Panc1 (cell line): Measurements from ENCODE around the gene NDUFAF7. TPM values are rescaled to one million over a fixed set of nuclear protein-coding genes. Genes with fewer than 3 reads are reported as not detected.
"Not testable (repeated sequence)": the region's sequence is repeated elsewhere in the genome, so short reads cannot be mapped to it uniquely, and the experiment has no call there.

Experiments
- ATAC-seq: fragments of 200-7000 bp; cut with Tn5 transposase; 2 replicates; pipeline ENCODE4 v1.9.1; 2020; ENCODE audit warnings: mild to moderate bottlenecking, moderate library complexity
- BruUV-seq: library from RNA; stranded (reverse); fragments of 400-500 nt; replicated peaks from 2 replicates; lab custom pipeline; 2021; lab: Mats Ljungman, UMichigan
- CTCF ChIA-PET: fragments of 300-600 bp; sonication (Branson Sonifier 250); formaldehyde crosslinking; loops from one replicate; lab custom pipeline; 2022; ENCODE audit warnings: antibody characterized with exemption; lab: Charles Lee
- POLR2A ChIA-PET: fragments of 300-600 bp; sonication (Branson Sonifier 250); formaldehyde crosslinking; loops from one replicate; lab custom pipeline; 2022; ENCODE audit warnings: antibody characterized with exemption; lab: Charles Lee
- DNase-seq: peaks from one replicate; pipeline ENCODE4 v3.0.0-alpha.2; 2010; ENCODE audit warnings: low read depth, low spot score
- H3K27ac ChIP-seq: 2 replicates; pipeline ENCODE4 v1.5.1; 2011; ENCODE audit warnings: mild to moderate bottlenecking, low read length, inconsistent platforms
- H3K27me3 ChIP-seq: fragments of 200-500 bp; sonication (Bioruptor generic); 2 replicates; pipeline ENCODE4 v1.6.0; 2014; ENCODE audit warnings: low read length, inconsistent platforms; ENCODE audit not compliant: control insufficient read depth, insufficient read depth
- H3K36me3 ChIP-seq: fragments of 200-500 bp; sonication (Bioruptor generic); 2 replicates; pipeline ENCODE4 v1.5.1; 2014; ENCODE audit warnings: inconsistent platforms, mild to moderate bottlenecking, low read length, moderate library complexity; ENCODE audit not compliant: control insufficient read depth, insufficient read depth
- H3K4me1 ChIP-seq: 2 replicates; pipeline ENCODE4 v1.5.1; 2011; ENCODE audit warnings: inconsistent platforms, mild to moderate bottlenecking, low read length, moderate library complexity; ENCODE audit not compliant: control insufficient read depth, insufficient read depth
- H3K4me3 ChIP-seq, 2 experiments: 2 replicates each; pipeline ENCODE4 v1.5.1; 2011 to 2012; ENCODE audit warnings: low read depth in 2 of 2, low read length in 2 of 2, mild to moderate bottlenecking in 2 of 2, inconsistent platforms in 1 of 2, moderate library complexity in 1 of 2
- H3K9me3 ChIP-seq: fragments of 200-500 bp; sonication (Bioruptor generic); 2 replicates; pipeline ENCODE4 v1.5.1; 2014; ENCODE audit warnings: low read depth, mild to moderate bottlenecking, inconsistent platforms, low read length, moderate library complexity; ENCODE audit not compliant: control insufficient read depth, insufficient read depth
- POLR2AphosphoS5 ChIP-seq: IDR thresholded peaks from 2 replicates; pipeline ENCODE4 v1.6.1; 2012; ENCODE audit warnings: mild to moderate bottlenecking, low read depth, low read length, moderate library complexity
- SIN3A ChIP-seq: IDR thresholded peaks from 2 replicates; pipeline ENCODE4 v1.6.1; 2012; ENCODE audit warnings: low read depth, mild to moderate bottlenecking, low read length, moderate library complexity, borderline replicate concordance; ENCODE audit not compliant: insufficient read depth
- TCF7L2 ChIP-seq: IDR thresholded peaks from 2 replicates; pipeline ENCODE4 v1.6.1; 2011; ENCODE audit warnings: mild to moderate bottlenecking, low read depth, low read length, inconsistent platforms
- in situ Hi-C: cut with HindIII; loops from 2 replicates; pipeline ENCODE4 v1.10.0; 2016; ENCODE audit warnings: low sequenced_read_pairs, low pct_unique_long_range_greater_than_20kb
- intact Hi-C: fragments of 100-400 bp; cut with micrococcal nuclease; formaldehyde crosslinking; loops from one replicate; pipeline ENCODE4 v1.10.0; 2022; ENCODE audit not compliant: unreplicated experiment
- total RNA-seq: library from RNA; stranded (reverse); gene quantifications from one replicate; pipeline ENCODE4 v1.2.1, GENCODE V29; 2021; ENCODE audit not compliant: unreplicated experiment
- TF ChIP-seq, protein P1 (sequence below), 2 experiments: IDR thresholded peaks; 2 replicates each; pipeline ENCODE4 v1.6.1; 2011 to 2012; ENCODE audit warnings: low read depth in 2 of 2, control low read depth in 1 of 2, low read length in 1 of 2, mild to moderate bottlenecking in 1 of 2, moderate library complexity in 1 of 2; ENCODE audit not compliant: insufficient read depth in 1 of 2
- TF ChIP-seq, protein P2 (sequence below): fragments of 450-650 bp; IDR thresholded peaks from 2 replicates; pipeline ENCODE4 v1.5.1; 2017; ENCODE audit warnings: mild to moderate bottlenecking

Gene NDUFAF7
- total RNA-seq, 1 experiment from 2014 or later: 17.7 TPM

DNA sequence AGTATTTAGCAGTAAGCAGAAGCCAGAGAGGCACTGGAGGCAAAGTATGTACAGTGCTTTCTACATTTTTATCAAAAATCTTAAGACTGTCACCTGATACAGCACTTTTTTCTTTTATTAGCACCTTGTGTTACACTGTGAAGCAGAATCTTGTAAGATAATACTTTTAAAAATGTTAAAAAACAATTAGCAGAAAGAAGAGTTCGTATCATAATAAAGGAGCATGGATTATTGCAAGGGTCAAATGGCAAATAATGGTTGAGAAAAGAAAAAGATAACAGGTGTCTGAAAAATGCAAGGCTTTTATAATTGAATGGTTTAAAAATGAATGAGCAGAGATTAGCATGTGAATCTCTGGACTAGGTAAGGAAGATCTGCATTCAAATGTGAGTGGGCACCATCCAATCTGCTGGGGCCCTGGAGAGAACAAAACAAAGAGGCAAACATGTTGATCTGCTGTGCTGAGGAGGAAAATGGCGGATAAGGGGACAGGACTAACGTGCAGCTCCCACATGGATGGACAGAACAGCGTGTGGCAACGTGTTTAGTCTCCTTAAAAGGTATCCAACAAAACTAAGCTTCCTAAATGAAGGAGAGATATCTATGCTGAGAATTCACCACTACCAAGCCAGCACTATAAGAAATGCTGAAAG is 25.6 kb upstream of the NDUFAF7 start:
- H3K27me3 ChIP-seq: no peaks in the 10 kb centered on the region
- TF ChIP-seq, protein P1, sequence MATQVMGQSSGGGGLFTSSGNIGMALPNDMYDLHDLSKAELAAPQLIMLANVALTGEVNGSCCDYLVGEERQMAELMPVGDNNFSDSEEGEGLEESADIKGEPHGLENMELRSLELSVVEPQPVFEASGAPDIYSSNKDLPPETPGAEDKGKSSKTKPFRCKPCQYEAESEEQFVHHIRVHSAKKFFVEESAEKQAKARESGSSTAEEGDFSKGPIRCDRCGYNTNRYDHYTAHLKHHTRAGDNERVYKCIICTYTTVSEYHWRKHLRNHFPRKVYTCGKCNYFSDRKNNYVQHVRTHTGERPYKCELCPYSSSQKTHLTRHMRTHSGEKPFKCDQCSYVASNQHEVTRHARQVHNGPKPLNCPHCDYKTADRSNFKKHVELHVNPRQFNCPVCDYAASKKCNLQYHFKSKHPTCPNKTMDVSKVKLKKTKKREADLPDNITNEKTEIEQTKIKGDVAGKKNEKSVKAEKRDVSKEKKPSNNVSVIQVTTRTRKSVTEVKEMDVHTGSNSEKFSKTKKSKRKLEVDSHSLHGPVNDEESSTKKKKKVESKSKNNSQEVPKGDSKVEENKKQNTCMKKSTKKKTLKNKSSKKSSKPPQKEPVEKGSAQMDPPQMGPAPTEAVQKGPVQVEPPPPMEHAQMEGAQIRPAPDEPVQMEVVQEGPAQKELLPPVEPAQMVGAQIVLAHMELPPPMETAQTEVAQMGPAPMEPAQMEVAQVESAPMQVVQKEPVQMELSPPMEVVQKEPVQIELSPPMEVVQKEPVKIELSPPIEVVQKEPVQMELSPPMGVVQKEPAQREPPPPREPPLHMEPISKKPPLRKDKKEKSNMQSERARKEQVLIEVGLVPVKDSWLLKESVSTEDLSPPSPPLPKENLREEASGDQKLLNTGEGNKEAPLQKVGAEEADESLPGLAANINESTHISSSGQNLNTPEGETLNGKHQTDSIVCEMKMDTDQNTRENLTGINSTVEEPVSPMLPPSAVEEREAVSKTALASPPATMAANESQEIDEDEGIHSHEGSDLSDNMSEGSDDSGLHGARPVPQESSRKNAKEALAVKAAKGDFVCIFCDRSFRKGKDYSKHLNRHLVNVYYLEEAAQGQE (IDR thresholded peaks at IDR 0.05; ENCODE audit: insufficient read depth in 1 of 2, low read depth in 2 of 2, low read length in 1 of 2): no peak
- TF ChIP-seq POLR2AphosphoS5 (no peak), SIN3A (no peak), TCF7L2 (no peak)
- TF ChIP-seq, protein P2, sequence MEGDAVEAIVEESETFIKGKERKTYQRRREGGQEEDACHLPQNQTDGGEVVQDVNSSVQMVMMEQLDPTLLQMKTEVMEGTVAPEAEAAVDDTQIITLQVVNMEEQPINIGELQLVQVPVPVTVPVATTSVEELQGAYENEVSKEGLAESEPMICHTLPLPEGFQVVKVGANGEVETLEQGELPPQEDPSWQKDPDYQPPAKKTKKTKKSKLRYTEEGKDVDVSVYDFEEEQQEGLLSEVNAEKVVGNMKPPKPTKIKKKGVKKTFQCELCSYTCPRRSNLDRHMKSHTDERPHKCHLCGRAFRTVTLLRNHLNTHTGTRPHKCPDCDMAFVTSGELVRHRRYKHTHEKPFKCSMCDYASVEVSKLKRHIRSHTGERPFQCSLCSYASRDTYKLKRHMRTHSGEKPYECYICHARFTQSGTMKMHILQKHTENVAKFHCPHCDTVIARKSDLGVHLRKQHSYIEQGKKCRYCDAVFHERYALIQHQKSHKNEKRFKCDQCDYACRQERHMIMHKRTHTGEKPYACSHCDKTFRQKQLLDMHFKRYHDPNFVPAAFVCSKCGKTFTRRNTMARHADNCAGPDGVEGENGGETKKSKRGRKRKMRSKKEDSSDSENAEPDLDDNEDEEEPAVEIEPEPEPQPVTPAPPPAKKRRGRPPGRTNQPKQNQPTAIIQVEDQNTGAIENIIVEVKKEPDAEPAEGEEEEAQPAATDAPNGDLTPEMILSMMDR: no peak
- intact Hi-C loops: no loop called here
- peaks cover 42% of the 10 kb centered on the region for H3K36me3 ChIP-seq
- no TSS peak for BruUV-seq
- no peak overlapping the region for H3K4me3 ChIP-seq
- in situ Hi-C loops: no loop called here
- H3K9me3 ChIP-seq: peaks cover 11% of the 10 kb centered on the region; the same call in 1 of the 2 replicates
- ChIA-PET POLR2A (no interaction called here), CTCF (no interaction called here)
- no peak overlapping the region for H3K27ac ChIP-seq
- DNase-seq (no peak), ATAC-seq (no peak; the same call in 1 of the 2 replicates)
- no peaks in the 10 kb centered on the region for H3K4me1 ChIP-seq

DNA sequence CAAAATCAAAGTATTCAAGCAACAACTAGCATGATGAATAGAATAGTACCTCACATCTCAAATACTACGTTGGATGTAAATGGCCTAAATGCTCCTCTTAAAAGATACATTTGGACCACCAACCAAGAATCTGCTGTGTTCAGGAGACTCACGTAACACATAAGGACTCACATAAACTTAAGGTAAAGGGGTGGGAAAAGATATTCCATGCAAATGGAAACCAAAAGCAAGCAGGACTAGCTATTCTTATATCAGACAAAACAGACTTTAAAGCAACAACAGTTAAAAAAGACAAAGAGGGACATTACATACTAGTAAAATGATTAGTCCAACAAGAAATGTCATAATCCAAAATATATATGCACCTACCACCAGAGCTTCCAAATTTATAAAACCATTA is 24.7 kb upstream of the NDUFAF7 start:
- H3K4me3 ChIP-seq, in situ Hi-C loops, ATAC-seq, H3K27me3 ChIP-seq, POLR2A ChIA-PET, H3K27ac ChIP-seq, H3K4me1 ChIP-seq, CTCF ChIA-PET, intact Hi-C loops, BruUV-seq, DNase-seq: not testable (repeated sequence)
- H3K9me3 ChIP-seq: peaks cover 11% of the 10 kb centered on the region; the same call in 1 of the 2 replicates
- peaks cover 43% of the 10 kb centered on the region for H3K36me3 ChIP-seq

DNA sequence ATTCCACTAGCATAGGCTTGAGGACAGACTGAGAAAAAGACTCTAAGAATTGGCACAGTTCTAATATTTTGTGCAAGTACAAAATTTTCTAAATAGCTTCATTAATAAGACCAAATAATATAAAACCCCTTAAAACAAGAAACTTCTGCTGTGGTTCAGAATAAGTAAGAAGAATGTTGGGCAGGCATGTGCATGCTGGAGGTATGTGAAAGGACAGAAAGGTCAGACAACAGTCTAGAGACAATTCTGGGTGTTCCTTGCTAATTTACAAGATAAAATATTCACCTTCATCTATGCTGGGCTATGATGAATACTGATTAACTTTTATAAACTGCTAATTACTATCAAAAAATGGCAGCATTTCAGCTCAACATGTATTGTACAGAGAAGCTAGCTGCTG is 20.2 kb upstream of the NDUFAF7 start:
- in situ Hi-C loops: no loop called here
- Histone ChIP-seq H3K36me3 (peaks cover 57% of the 10 kb centered on the region), H3K27ac (no peak overlapping the region), H3K4me3 (no peak overlapping the region), H3K4me1 (no peaks in the 10 kb centered on the region), H3K9me3 (peaks cover 6% of the 10 kb centered on the region; the same call in 1 of the 2 replicates), H3K27me3 (no peaks in the 10 kb centered on the region)
- TF ChIP-seq TCF7L2 (no peak), SIN3A (no peak), POLR2AphosphoS5 (no peak)
- TF ChIP-seq, protein P1 (IDR thresholded peaks at IDR 0.05; ENCODE audit: insufficient read depth in 1 of 2, low read depth in 2 of 2, low read length in 1 of 2): no peak
- TF ChIP-seq, protein P2: no peak
- CTCF ChIA-PET: no interaction called here
- POLR2A ChIA-PET: no interaction called here
- BruUV-seq: no TSS peak
- DNase-seq (no peak), ATAC-seq (no peak)
- intact Hi-C loops: no loop called here
